Stimulated activated effector memory CD8-positive, alpha-beta T cell treated with anti-CD3 and anti-CD28 coated beads, Interleukin-12 subunit alpha, Interleukin-12 subunit beta, amount 100 ng/mL, for 72 hours (primary cell): ENCODE measurements around the gene CXorf65.

ENCODE experiments used
- ATAC-seq: fragments of 150-1000 bp; cut with Tn5 transposase; 2 replicates; pipeline ENCODE4 v1.10.0; 2021
- DNase-seq, 2 donors: peaks; one replicate each; pipeline ENCODE4 v3.0.0; 2021 to 2022; ENCODE audit warnings: low spot score in 2 of 2
- H3K27ac Mint-ChIP-seq: one replicate; pipeline ENCODE4 v1.8.0; 2022; ENCODE audit warnings: mild to moderate bottlenecking, mixed read lengths
- H3K36me3 Mint-ChIP-seq: one replicate; pipeline ENCODE4 v1.8.0; 2022; ENCODE audit warnings: mild to moderate bottlenecking, mixed read lengths
- H3K4me1 Mint-ChIP-seq: one replicate; pipeline ENCODE4 v1.8.0; 2022; ENCODE audit warnings: mixed read lengths
- H3K4me3 Mint-ChIP-seq: one replicate; pipeline ENCODE4 v1.8.0; 2022; ENCODE audit warnings: mild to moderate bottlenecking, mixed read lengths
- H3K9me3 Mint-ChIP-seq: one replicate; pipeline ENCODE4 v1.8.0; 2022; ENCODE audit warnings: mixed read lengths

CXorf65 gene

GRCh38 chrX:71117358-71117757 lies 10.8 kb upstream of the CXorf65 start:
- Mint-ChIP-seq H3K4me1 (peaks cover 21% of the 10 kb centered on the region), H3K9me3 (no peaks in the 10 kb centered on the region), H3K36me3 (peaks cover 29% of the 10 kb centered on the region), H3K4me3 (peak overlapping the region; percentile 80), H3K27ac (peak overlapping the region; percentile 63)
- no peak for ATAC-seq
- DNase-seq = no peak

GRCh38 chrX:71111921-71112431 lies 5.4 kb upstream of the CXorf65 start:
- DNase-seq (no peak), ATAC-seq (peak; percentile 57)
- Mint-ChIP-seq H3K4me3 (peak overlapping the region; percentile 87), H3K9me3 (no peaks in the 10 kb centered on the region), H3K36me3 (peaks cover 55% of the 10 kb centered on the region), H3K4me1 (peaks cover 41% of the 10 kb centered on the region), H3K27ac (peak overlapping the region; percentile 95)

- H3K9me3 Mint-ChIP-seq = no peaks in the 10 kb centered on the region
- DNase-seq (peak in 1 of 2 donors; percentile 79), ATAC-seq (peak; percentile 95)
- H3K27ac Mint-ChIP-seq = peak within 1 kb of the TSS; percentile 95
- H3K36me3 Mint-ChIP-seq = peaks cover 62% of the 10 kb centered on the region
- peak within 1 kb of the TSS; percentile 87 for H3K4me3 Mint-ChIP-seq
- H3K4me1 Mint-ChIP-seq = peaks cover 48% of the 10 kb centered on the region
Observed at GRCh38 chrX:71111141-71111843, 4.8 kb upstream of the CXorf65 start, which contains the start of gene IL2RG. Gene IL2RG (minus strand): TSS chrX:71111577. CDS start chrX:71111539, 38 bp downstream.

- H3K36me3 Mint-ChIP-seq = peaks cover 83% of the 10 kb centered on the region
- peaks cover 66% of the 10 kb centered on the region for H3K4me1 Mint-ChIP-seq
- H3K27ac Mint-ChIP-seq = peak overlapping the region; percentile 95
Observed at GRCh38 chrX:71109051-71109450, 2.5 kb upstream of the CXorf65 start.

GRCh38 chrX:71107762-71108360 lies 1.3 kb upstream of the CXorf65 start:
- H3K4me3 Mint-ChIP-seq = peak overlapping the region; percentile 87
- peak overlapping the region; percentile 95 for H3K27ac Mint-ChIP-seq
- H3K4me1 Mint-ChIP-seq = peaks cover 72% of the 10 kb centered on the region
- H3K9me3 Mint-ChIP-seq = no peaks in the 10 kb centered on the region
- DNase-seq (no peak), ATAC-seq (peak; percentile 22)
- H3K36me3 Mint-ChIP-seq = peaks cover 91% of the 10 kb centered on the region

More at GRCh38 chrX:71109051-71109450, 2.5 kb upstream of the CXorf65 start:
- Mint-ChIP-seq H3K4me3 (peak overlapping the region; percentile 87), H3K9me3 (no peaks in the 10 kb centered on the region)
- ATAC-seq = no peak
- no peak for DNase-seq

GRCh38 chrX:71107245-71107644 lies 705 bp upstream of the CXorf65 start:
- peaks cover 95% of the 10 kb centered on the region for H3K36me3 Mint-ChIP-seq
- no peaks in the 10 kb centered on the region for H3K9me3 Mint-ChIP-seq
- peak overlapping the region; percentile 87 for H3K4me3 Mint-ChIP-seq
- H3K4me1 Mint-ChIP-seq = peaks cover 72% of the 10 kb centered on the region
- H3K27ac Mint-ChIP-seq = peak overlapping the region; percentile 95
- DNase-seq (no peak), ATAC-seq (no peak)

- Mint-ChIP-seq H3K4me1 (peaks cover 77% of the 10 kb centered on the region), H3K27ac (peak overlapping the region; percentile 95), H3K9me3 (no peaks in the 10 kb centered on the region), H3K4me3 (peak overlapping the region; percentile 87), H3K36me3 (peaks cover 95% of the 10 kb centered on the region)
- DNase-seq (no peak), ATAC-seq (no peak)
Observed at GRCh38 chrX:71105628-71106027, 912 bp downstream of the CXorf65 start.

GRCh38 chrX:71103110-71103983 lies 3.2 kb downstream of the CXorf65 start:
- Mint-ChIP-seq H3K4me3 (peak overlapping the region; percentile 87), H3K4me1 (peaks cover 87% of the 10 kb centered on the region), H3K27ac (peak overlapping the region; percentile 92), H3K9me3 (no peaks in the 10 kb centered on the region), H3K36me3 (peaks cover 76% of the 10 kb centered on the region)
- peak in 1 of 2 donors; percentile 64 for DNase-seq
- peak; percentile 57 for ATAC-seq

- Mint-ChIP-seq H3K36me3 (peaks cover 65% of the 10 kb centered on the region), H3K4me3 (peak overlapping the region; percentile 87), H3K27ac (peak overlapping the region; percentile 92), H3K9me3 (no peaks in the 10 kb centered on the region), H3K4me1 (peaks cover 83% of the 10 kb centered on the region)
- DNase-seq (no peak), ATAC-seq (no peak)
Observed at GRCh38 chrX:71102292-71102691, 4.2 kb downstream of the CXorf65 start.

- Mint-ChIP-seq H3K36me3 (peaks cover 51% of the 10 kb centered on the region), H3K4me3 (no peak overlapping the region), H3K9me3 (no peaks in the 10 kb centered on the region), H3K4me1 (peaks cover 69% of the 10 kb centered on the region), H3K27ac (peak overlapping the region; percentile 92)
- DNase-seq (no peak), ATAC-seq (no peak)
Observed at GRCh38 chrX:71100581-71101505, 5.7 kb downstream of the CXorf65 start.

- H3K36me3 Mint-ChIP-seq = peaks cover 41% of the 10 kb centered on the region
- no peaks in the 10 kb centered on the region for H3K9me3 Mint-ChIP-seq
- H3K4me1 Mint-ChIP-seq = peaks cover 71% of the 10 kb centered on the region
- peak overlapping the region; percentile 63 for H3K27ac Mint-ChIP-seq
- ATAC-seq (no peak), DNase-seq (no peak)
- no peak overlapping the region for H3K4me3 Mint-ChIP-seq
Observed at GRCh38 chrX:71099736-71100135, 6.8 kb downstream of the CXorf65 start.

GRCh38 chrX:71098951-71099506 lies 7.5 kb downstream of the CXorf65 start:
- Mint-ChIP-seq H3K4me3 (no peak overlapping the region), H3K27ac (peak overlapping the region; percentile 63), H3K36me3 (peaks cover 35% of the 10 kb centered on the region), H3K9me3 (no peaks in the 10 kb centered on the region), H3K4me1 (peaks cover 64% of the 10 kb centered on the region)
- ATAC-seq (no peak), DNase-seq (no peak)

GRCh38 chrX:71098302-71098701 lies 8.2 kb downstream of the CXorf65 start:
- ATAC-seq (peak; percentile 64), DNase-seq (peak in 1 of 2 donors; percentile 69)
- peak overlapping the region; percentile 90 for H3K4me3 Mint-ChIP-seq
- H3K36me3 Mint-ChIP-seq = peaks cover 32% of the 10 kb centered on the region
- peak overlapping the region; percentile 48 for H3K27ac Mint-ChIP-seq
- H3K9me3 Mint-ChIP-seq = no peaks in the 10 kb centered on the region
- H3K4me1 Mint-ChIP-seq = peaks cover 57% of the 10 kb centered on the region

- peak overlapping the region; percentile 94 for H3K27ac Mint-ChIP-seq
- H3K4me3 Mint-ChIP-seq = peak overlapping the region; percentile 90
- DNase-seq = no peak
- peaks cover 19% of the 10 kb centered on the region for H3K36me3 Mint-ChIP-seq
- no peak for ATAC-seq
- no peaks in the 10 kb centered on the region for H3K9me3 Mint-ChIP-seq
- H3K4me1 Mint-ChIP-seq = peaks cover 46% of the 10 kb centered on the region
Observed at GRCh38 chrX:71096760-71097032, 9.8 kb downstream of the CXorf65 start.
